Measurements from ENCODE around the gene TMEM232. TPM values are rescaled to one million over a fixed set of nuclear protein-coding genes. Genes with fewer than 3 reads are reported as not detected.

Gene TMEM232
- 2.4 and 6.9 TPM in 2 replicates for total RNA-seq (ENCODE audit: low replicate concordance)
- long read RNA-seq, partial matches to known transcripts, result 0 of 7 reads
- long read RNA-seq, other reads (novel, unspliced or antisense), result 7 of 7 reads

DNA sequence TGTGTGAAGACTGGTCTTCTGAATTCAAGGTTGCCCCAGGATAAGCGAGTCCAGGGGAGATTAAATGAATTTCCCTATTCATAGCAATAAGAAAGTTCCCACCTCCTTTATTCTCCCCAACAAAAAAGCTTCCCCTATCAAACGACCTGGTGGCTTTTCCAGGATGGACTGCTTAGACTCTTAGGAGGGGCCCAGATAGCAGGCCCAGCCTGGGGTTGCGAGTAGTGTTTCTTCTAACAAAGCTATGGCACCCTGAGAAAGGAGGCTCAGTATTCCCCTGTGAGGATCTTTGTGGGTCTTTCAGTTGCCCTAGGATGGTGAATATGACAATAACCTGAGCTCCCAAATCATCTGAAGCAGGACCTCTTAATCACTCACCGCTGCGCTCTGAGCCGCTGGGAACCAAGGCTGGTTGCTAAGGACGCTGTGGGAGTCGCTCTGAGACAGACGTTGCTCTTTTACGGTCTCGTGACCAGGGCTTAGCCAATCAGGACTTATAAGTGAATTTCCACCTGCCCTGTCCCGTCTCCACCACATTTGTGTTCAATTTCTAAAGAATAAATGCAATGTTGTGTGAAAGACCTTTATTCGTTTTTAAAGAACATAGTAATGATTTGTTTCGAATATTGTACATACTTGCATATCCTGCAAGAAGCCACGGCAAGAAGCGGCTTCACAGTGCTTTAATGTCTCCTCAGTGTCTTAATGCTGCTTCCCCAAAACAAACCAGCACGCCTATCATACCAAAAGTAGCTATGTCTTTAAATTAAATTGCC lies at the start of gene TMEM232:
TSS of gene TMEM232 (minus strand) at position 423 of the 776 bp plus-strand sequence. CDS start 59,319 bp downstream, outside the sequence.
- TF ChIP-seq, protein P1, sequence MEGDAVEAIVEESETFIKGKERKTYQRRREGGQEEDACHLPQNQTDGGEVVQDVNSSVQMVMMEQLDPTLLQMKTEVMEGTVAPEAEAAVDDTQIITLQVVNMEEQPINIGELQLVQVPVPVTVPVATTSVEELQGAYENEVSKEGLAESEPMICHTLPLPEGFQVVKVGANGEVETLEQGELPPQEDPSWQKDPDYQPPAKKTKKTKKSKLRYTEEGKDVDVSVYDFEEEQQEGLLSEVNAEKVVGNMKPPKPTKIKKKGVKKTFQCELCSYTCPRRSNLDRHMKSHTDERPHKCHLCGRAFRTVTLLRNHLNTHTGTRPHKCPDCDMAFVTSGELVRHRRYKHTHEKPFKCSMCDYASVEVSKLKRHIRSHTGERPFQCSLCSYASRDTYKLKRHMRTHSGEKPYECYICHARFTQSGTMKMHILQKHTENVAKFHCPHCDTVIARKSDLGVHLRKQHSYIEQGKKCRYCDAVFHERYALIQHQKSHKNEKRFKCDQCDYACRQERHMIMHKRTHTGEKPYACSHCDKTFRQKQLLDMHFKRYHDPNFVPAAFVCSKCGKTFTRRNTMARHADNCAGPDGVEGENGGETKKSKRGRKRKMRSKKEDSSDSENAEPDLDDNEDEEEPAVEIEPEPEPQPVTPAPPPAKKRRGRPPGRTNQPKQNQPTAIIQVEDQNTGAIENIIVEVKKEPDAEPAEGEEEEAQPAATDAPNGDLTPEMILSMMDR (conservative IDR thresholded peaks at IDR 0.05), result no peak
- no peaks in the 10 kb centered on the region for H3K4me1 Mint-ChIP-seq (ENCODE audit: unreplicated experiment)
- peak within 1 kb of the TSS; percentile 71 for H3K27ac Mint-ChIP-seq
- peak; percentile 73 for DNase-seq (ENCODE audit: extremely low spot score, unreplicated experiment)
- H3K4me3 Mint-ChIP-seq, result peak within 1 kb of the TSS; percentile 91
- H3K36me3 Mint-ChIP-seq, result no peaks in the 10 kb centered on the region
- no peaks in the 10 kb centered on the region for H3K9me3 Mint-ChIP-seq
- no peaks in the 10 kb centered on the region for H3K27me3 Mint-ChIP-seq

- Mint-ChIP-seq H3K4me3 (no peak overlapping the region), H3K9me3 (no peaks in the 10 kb centered on the region), H3K27me3 (peaks cover 15% of the 10 kb centered on the region), H3K27ac (no peak overlapping the region), H3K4me1 (ENCODE audit: unreplicated experiment) (no peaks in the 10 kb centered on the region), H3K36me3 (no peaks in the 10 kb centered on the region)
- DNase-seq (ENCODE audit: extremely low spot score, unreplicated experiment), result no peak
- TF ChIP-seq, protein P1 (conservative IDR thresholded peaks at IDR 0.05), result no peak
These were observed 43.8 kb upstream of the TMEM232 start for GRCh38 chr5:110770286-110770685.

GRCh38 chr5:110769000-110769681 lies 42.7 kb upstream of the TMEM232 start:
- Mint-ChIP-seq H3K9me3 (no peaks in the 10 kb centered on the region), H3K27ac (no peak overlapping the region), H3K4me1 (ENCODE audit: unreplicated experiment) (no peaks in the 10 kb centered on the region), H3K27me3 (peaks cover 14% of the 10 kb centered on the region), H3K36me3 (no peaks in the 10 kb centered on the region), H3K4me3 (no peak overlapping the region)
- no peak for DNase-seq (ENCODE audit: extremely low spot score, unreplicated experiment)
- TF ChIP-seq, protein P1 (conservative IDR thresholded peaks at IDR 0.05), result no peak

- Mint-ChIP-seq H3K4me3 (no peak overlapping the region), H3K9me3 (no peaks in the 10 kb centered on the region), H3K27ac (no peak overlapping the region), H3K27me3 (peaks cover 11% of the 10 kb centered on the region), H3K36me3 (no peaks in the 10 kb centered on the region), H3K4me1 (ENCODE audit: unreplicated experiment) (no peaks in the 10 kb centered on the region)
- DNase-seq (ENCODE audit: extremely low spot score, unreplicated experiment), result no peak
- TF ChIP-seq, protein P1 (conservative IDR thresholded peaks at IDR 0.05), result no peak
These were observed 41.8 kb upstream of the TMEM232 start for GRCh38 chr5:110768138-110768860.

DNA sequence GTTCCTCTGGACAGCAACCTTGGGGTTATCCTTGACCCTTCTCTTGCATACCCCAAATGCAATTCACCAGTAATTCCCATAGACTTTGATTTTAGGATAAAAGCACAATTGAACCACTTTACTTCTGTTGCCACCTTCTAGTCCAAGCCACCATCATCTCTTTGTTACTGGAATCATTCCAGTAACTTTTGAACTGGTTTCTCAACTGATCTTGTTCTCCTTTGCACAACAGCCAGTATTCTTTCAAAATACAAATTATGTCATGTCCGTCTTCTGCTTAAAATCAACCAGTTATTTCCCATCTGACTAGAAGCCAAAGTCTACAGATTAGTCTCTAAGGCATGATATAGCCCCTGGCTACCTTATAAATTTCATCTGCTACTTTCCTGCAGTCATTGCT lies 33.7 kb upstream of the TMEM232 start:
- Mint-ChIP-seq H3K4me3 (no peak overlapping the region), H3K27me3 (no peaks in the 10 kb centered on the region), H3K36me3 (peaks cover 9% of the 10 kb centered on the region), H3K27ac (no peak overlapping the region), H3K4me1 (ENCODE audit: unreplicated experiment) (no peaks in the 10 kb centered on the region), H3K9me3 (no peaks in the 10 kb centered on the region)
- TF ChIP-seq, protein P1 (conservative IDR thresholded peaks at IDR 0.05), result no peak
- no peak for DNase-seq (ENCODE audit: extremely low spot score, unreplicated experiment)

Data from type B pancreatic cell (in vitro differentiated cells).